ENCODE measurements around the gene NANOS3.

- TF ChIP-seq CTCF (conservative IDR thresholded peaks at IDR 0.05 in 1 of 2, IDR thresholded peaks at IDR 0.05 in 1 of 2; ENCODE audit: extremely low read depth in 1 of 2, insufficient read depth in 1 of 2, low read depth in 1 of 2, low read length in 2 of 2) (no peak), EZH2 (IDR thresholded peaks at IDR 0.05; ENCODE audit: borderline replicate concordance, low read length) (no peak)
These were observed 32.5 kb downstream of the NANOS3 start for GRCh38 chr19:13909430-13909829.
